Peyer's patch (tissue), 4 donors: ENCODE results near the gene SLC1A1. TPM values are rescaled to one million over a fixed set of nuclear protein-coding genes. Genes with fewer than 3 reads are reported as not detected.

Experiments
- DNase-seq, 3 donors: peaks; one replicate each; pipeline ENCODE4 v3.0.0-alpha.2; 2017 to 2019
- H3K27ac ChIP-seq, 4 donors: fragments of 200-600 bp; sonication (generic); one replicate each; pipeline ENCODE4 v1.5.1; 2016 to 2019
- H3K27me3 ChIP-seq, 2 donors: fragments of 200-600 bp; sonication (generic); one replicate each; pipeline ENCODE4 v1.5.1; 2019
- H3K36me3 ChIP-seq, 3 donors: fragments of 200-600 bp; sonication (generic); one replicate each; pipeline ENCODE4 v1.5.1; 2016 to 2019
- H3K4me1 ChIP-seq, 4 donors: fragments of 200-600 bp; sonication (generic); one replicate each; pipeline ENCODE4 v1.5.1; 2016 to 2019
- H3K4me3 ChIP-seq, 4 donors: fragments of 200-600 bp; sonication (generic); 1 replicate in 3 of 4; 2 replicates in 1 of 4; pipeline ENCODE4 v1.5.1; 2016 to 2019; ENCODE audit warnings: mild to moderate bottlenecking in 1 of 4
- H3K9me3 ChIP-seq, 4 donors: fragments of 200-600 bp; sonication (generic); one replicate each; pipeline ENCODE4 v1.5.1; 2016 to 2019; ENCODE audit warnings: mild to moderate bottlenecking in 1 of 4
- CTCF ChIP-seq, 6 experiments: fragments of 450-650 bp in 4 of 6; fragments of 200-600 bp in 2 of 6; sonication (generic) in 1 of 6; IDR thresholded peaks; one replicate each; pipeline ENCODE4 v1.5.1; 2017 to 2019; ENCODE audit warnings: antibody characterized with exemption in 6 of 6, mild to moderate bottlenecking in 3 of 6, moderate library complexity in 1 of 6
- POLR2A ChIP-seq, 2 donors: fragments of 450-650 bp; IDR thresholded peaks; one replicate each; pipeline ENCODE4 v1.5.1; 2017; ENCODE audit warnings: antibody characterized with exemption in 2 of 2, mild to moderate bottlenecking in 2 of 2, moderate library complexity in 2 of 2
- total RNA-seq, 4 donors: library from RNA; depleted of rRNA; stranded (reverse); fragments of >200 nt; gene quantifications; one replicate each; pipeline ENCODE4 v1.1.0, GENCODE V29; 2016

The SLC1A1 gene
- total RNA-seq, 4 donors from 2014 or later = 5.0 to 357 (median 145) TPM

GRCh38 chr9:4508907-4509589 lies 18.8 kb downstream of the SLC1A1 start:
- Histone ChIP-seq H3K4me3 (no peak overlapping the region), H3K4me1 (peaks cover 0 to 28% (median 5%) of the 10 kb centered on the region in 4 donors), H3K9me3 (no peaks in the 10 kb centered on the region), H3K27ac (peak overlapping the region in 3 of 4 donors; percentile 58 to 85 (median 81)), H3K27me3 (no peaks in the 10 kb centered on the region), H3K36me3 (peaks cover 0 to 2% (median 0%) of the 10 kb centered on the region in 3 donors)
- TF ChIP-seq CTCF (IDR thresholded peaks at IDR 0.05) (no peak), POLR2A (IDR thresholded peaks at IDR 0.05) (no peak)
- DNase-seq = no peak

GRCh38 chr9:4509590-4509984 lies 19.3 kb downstream of the SLC1A1 start:
- no peak overlapping the region for H3K4me3 ChIP-seq
- peak overlapping the region in 3 of 4 donors; percentile 58 to 85 (median 81) for H3K27ac ChIP-seq
- peaks cover 0 to 26% (median 5%) of the 10 kb centered on the region in 4 donors for H3K4me1 ChIP-seq
- no peaks in the 10 kb centered on the region for H3K9me3 ChIP-seq
- no peaks in the 10 kb centered on the region for H3K27me3 ChIP-seq
- peaks cover 0 to 2% (median 0%) of the 10 kb centered on the region in 3 donors for H3K36me3 ChIP-seq
- no peak for DNase-seq
- TF ChIP-seq CTCF (IDR thresholded peaks at IDR 0.05) (no peak), POLR2A (IDR thresholded peaks at IDR 0.05) (no peak)

GRCh38 chr9:4510546-4511322 lies 20.5 kb downstream of the SLC1A1 start:
- H3K4me1 ChIP-seq = peaks cover 0 to 26% (median 5%) of the 10 kb centered on the region in 4 donors
- no peak overlapping the region for H3K4me3 ChIP-seq
- H3K27ac ChIP-seq = peak overlapping the region in 3 of 4 donors; percentile 58 to 85 (median 81)
- peaks cover 0 to 2% (median 0%) of the 10 kb centered on the region in 3 donors for H3K36me3 ChIP-seq
- peak in 1 of 3 donors; percentile 73 for DNase-seq
- TF ChIP-seq POLR2A (IDR thresholded peaks at IDR 0.05) (peak in 1 of 2 donors; percentile 21), CTCF (IDR thresholded peaks at IDR 0.05) (peak in 2 of 6 experiments; percentile 2 to 15)
- no peaks in the 10 kb centered on the region for H3K27me3 ChIP-seq
- no peaks in the 10 kb centered on the region for H3K9me3 ChIP-seq

- TF ChIP-seq CTCF (IDR thresholded peaks at IDR 0.05) = no peak
- TF ChIP-seq POLR2A (IDR thresholded peaks at IDR 0.05) = no peak
- Histone ChIP-seq H3K9me3 (no peaks in the 10 kb centered on the region), H3K36me3 (peaks cover 0 to 2% (median 0%) of the 10 kb centered on the region in 3 donors), H3K4me1 (peaks cover 0 to 8% (median 3%) of the 10 kb centered on the region in 4 donors), H3K4me3 (no peak overlapping the region), H3K27me3 (no peaks in the 10 kb centered on the region), H3K27ac (no peak overlapping the region)
- no peak for DNase-seq
These were observed 24.2 kb downstream of the SLC1A1 start for GRCh38 chr9:4514252-4515128.

- Histone ChIP-seq H3K4me3 (no peak overlapping the region), H3K27ac (no peak overlapping the region), H3K36me3 (peaks cover 0 to 2% (median 0%) of the 10 kb centered on the region in 3 donors), H3K4me1 (no peaks in the 10 kb centered on the region), H3K9me3 (no peaks in the 10 kb centered on the region), H3K27me3 (no peaks in the 10 kb centered on the region)
- DNase-seq = no peak
- TF ChIP-seq POLR2A (IDR thresholded peaks at IDR 0.05) (no peak), CTCF (IDR thresholded peaks at IDR 0.05) (no peak)
These were observed 25.7 kb downstream of the SLC1A1 start for GRCh38 chr9:4515958-4516375.
